Spleen (tissue), 7 donors: Measurements from ENCODE around the gene PBOV1.

Experiments
- POLR2A ChIP-seq, 3 donors: fragments of 450-650 bp; IDR thresholded peaks; one replicate each; pipeline ENCODE4 v1.5.1; 2017; ENCODE audit warnings: antibody characterized with exemption in 3 of 3, mild to moderate bottlenecking in 1 of 3
- POLR2AphosphoS5 ChIP-seq, 3 donors: sonication (generic); formaldehyde crosslinking; IDR thresholded peaks; one replicate each; pipeline ENCODE4 v1.5.1; 2017; ENCODE audit warnings: antibody characterized with exemption in 3 of 3
- TF ChIP-seq, protein P1 (sequence below), 11 experiments: fragments of 200-600 bp in 7 of 11; fragments of 450-650 bp in 4 of 11; sonication (generic) in 4 of 11; IDR thresholded peaks in 8 of 11; conservative IDR thresholded peaks in 3 of 11; 1 replicate in 7 of 11; 2 replicates in 4 of 11; pipeline versions ENCODE4 v1.4.0 to v1.8.0; 2016 to 2021; ENCODE audit warnings: antibody characterized with exemption in 11 of 11, inconsistent platforms in 4 of 11, mild to moderate bottlenecking in 1 of 11
- donor health status: DM: no; HTN: no; CAD: no; lungs with moderate emphysema.
- donor health status: DM: no; HTN: no; CAD: no.
- donor health status: DM: no; HTN: no; CAD: no.

DNA sequence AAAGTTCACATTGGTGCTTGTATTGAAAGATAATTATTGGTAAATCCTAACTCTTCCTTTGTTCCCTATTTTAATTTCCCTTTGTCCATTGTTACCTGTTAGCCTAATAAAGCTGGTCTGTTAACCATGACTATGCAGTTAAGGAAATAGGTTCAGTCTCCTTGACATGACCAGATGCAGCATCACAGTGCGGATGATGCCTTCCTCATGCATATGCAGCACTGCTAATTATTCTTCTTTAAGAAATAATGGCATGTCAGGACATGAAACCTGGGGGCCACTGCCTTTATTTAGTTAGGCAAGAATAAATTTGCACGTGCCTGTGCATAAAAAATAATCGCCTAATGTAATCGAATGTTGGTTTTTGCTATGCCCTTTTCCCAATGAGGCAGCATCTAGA lies 16.5 kb downstream of the PBOV1 start:
- TF ChIP-seq POLR2A (IDR thresholded peaks at IDR 0.05) (no peak), POLR2AphosphoS5 (IDR thresholded peaks at IDR 0.05) (no peak)
- TF ChIP-seq, protein P1, sequence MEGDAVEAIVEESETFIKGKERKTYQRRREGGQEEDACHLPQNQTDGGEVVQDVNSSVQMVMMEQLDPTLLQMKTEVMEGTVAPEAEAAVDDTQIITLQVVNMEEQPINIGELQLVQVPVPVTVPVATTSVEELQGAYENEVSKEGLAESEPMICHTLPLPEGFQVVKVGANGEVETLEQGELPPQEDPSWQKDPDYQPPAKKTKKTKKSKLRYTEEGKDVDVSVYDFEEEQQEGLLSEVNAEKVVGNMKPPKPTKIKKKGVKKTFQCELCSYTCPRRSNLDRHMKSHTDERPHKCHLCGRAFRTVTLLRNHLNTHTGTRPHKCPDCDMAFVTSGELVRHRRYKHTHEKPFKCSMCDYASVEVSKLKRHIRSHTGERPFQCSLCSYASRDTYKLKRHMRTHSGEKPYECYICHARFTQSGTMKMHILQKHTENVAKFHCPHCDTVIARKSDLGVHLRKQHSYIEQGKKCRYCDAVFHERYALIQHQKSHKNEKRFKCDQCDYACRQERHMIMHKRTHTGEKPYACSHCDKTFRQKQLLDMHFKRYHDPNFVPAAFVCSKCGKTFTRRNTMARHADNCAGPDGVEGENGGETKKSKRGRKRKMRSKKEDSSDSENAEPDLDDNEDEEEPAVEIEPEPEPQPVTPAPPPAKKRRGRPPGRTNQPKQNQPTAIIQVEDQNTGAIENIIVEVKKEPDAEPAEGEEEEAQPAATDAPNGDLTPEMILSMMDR (IDR thresholded peaks at IDR 0.05 in 8 of 11, conservative IDR thresholded peaks at IDR 0.05 in 3 of 11), result no peak
